ENCODE results near the gene CAST.
A peak's percentile ranks its signal among the peaks of the same experiment; 100 is the strongest.

Gene CAST

DNA sequence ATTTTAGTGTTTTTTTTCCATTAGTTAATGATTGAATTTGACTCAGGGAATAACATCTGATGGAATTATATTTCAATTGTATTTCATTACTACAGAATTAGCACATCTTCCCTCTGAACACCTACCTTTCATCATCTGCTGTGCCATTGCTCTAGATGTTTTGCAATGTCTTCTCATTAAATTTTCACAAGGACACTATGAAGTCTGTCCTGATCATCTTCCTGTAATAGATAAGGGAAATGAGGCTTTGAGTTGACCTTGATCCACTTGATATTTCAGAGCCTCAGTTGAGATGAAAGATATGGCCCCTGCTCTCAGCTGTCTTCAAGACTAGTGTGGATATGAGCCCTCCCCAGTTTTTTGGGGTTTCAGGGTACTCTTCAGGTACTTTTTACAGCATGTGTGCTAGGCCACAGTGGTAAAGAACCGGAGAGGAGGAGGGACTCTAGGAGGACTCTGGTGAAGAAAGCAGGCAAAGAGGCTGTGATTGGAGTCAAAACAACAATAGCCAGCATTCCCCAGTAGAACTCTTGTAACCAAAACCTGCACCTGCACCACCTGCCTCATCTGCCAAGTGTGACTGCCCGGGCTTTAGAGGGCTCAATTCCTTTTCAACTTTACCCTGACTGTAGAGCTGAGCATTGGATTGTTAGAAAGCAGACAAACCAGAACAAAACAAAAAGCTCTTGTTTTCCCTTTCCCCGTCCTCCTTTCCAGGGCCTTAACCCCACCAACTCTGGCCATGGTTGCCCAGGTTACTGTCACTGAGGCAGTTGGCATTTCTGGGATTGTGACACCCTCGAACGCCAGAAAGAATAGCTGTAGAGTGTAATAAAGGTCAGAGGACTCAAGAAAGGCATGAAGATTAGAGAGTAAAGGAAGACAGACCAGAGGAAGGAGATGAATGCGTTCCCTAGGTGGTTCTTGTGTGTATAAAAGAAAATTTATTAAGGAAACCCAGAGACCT lies 89.3 kb downstream of the CAST start:
- DNase-seq: no peak

DNA sequence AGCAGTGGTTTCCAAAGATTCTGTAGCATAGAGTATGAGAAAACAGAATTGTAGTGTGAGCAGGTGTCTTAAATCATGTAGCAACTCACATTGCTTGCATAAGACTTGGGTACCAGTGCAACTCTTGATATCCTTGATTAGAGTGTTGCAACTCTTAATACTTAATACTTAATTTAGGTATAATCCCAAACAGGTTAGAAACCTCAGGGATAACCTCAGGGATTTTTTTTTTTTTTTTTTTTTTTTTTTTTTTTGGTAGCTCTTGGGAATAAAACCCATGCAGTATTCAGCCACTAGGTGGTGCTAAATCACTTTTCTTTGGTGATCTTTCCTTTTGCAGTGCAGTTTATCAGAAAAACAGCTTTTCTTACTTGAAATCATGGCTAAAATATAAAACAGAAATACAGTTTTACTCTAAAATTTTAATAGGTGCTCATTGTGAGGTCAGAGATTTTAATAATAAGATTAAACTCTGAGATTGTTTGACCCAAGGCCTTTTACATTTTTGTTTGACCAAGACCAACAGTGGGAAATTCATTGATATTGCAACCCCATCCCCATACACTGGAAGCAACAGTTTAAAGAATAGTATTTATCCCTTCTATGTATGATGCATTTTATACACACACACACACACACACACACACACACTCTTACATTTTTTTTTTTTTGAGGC lies 90.3 kb downstream of the CAST start:
- DNase-seq: peak; percentile 62

DNA sequence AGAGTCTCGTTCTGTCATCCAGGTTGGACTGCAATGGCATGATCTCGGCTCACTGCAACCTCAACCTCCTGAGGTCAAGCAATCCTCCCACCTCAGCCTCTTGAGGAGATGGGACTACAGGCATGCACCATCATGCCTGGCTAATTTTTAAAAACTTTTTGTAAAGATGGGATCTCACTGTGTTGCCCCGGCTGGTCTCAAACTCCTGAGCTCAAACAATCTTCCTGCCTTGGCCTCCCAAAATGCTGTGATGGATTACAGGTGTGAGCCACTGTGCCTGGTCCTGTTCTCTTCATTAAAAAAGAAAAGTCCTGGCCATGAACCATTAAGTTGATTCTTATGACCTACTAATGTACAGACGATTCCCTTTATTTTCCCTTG lies 90.8 kb downstream of the CAST start:
- DNase-seq: no peak

GRCh38 chr5:96753848-96754247 lies 91.7 kb downstream of the CAST start:
- no peak for DNase-seq

DNA sequence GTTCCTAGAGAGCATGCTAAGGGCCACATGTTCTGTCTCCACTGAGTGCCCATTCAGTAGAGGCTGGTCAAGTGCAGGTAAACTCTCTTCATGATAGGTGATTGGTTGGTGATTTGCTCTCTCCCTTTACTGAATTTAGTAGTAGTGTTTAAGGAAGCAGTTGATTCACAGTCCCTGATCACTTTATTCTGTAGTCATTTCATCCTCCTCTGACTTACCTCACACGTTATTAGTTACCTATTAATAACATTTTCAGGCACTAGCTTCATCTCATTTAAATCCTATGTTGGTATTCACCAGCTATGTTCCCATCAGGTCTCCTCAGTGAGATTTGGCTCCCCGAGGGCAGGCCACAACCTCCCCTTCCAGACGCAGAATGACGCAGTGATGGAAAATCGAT lies 93.7 kb downstream of the CAST start:
- DNase-seq: no peak

GRCh38 chr5:96756985-96757384 lies 94.8 kb downstream of the CAST start:
- no peak for DNase-seq

DNA sequence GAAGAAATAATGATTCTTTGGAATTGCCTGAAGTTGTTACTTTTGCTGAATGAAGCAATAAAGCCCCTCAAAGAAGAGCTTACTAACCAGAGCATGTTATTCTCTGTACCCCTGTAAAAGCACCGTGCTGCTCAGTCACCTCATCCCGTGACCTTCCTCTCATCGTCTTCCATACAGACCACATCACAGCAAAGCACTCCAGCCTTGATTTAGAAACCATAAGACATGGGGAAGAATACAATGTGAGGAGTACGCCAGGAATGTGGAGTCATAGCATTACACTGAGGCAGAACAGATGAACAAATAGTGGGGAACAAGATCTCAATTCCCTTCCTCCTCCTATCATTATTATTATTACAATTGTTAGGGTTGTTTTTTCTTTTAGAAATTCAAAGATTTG lies 96.4 kb downstream of the CAST start:
- no peak for DNase-seq

- no peak for DNase-seq
Observed at GRCh38 chr5:96761618-96762017, 99.4 kb downstream of the CAST start.

DNA sequence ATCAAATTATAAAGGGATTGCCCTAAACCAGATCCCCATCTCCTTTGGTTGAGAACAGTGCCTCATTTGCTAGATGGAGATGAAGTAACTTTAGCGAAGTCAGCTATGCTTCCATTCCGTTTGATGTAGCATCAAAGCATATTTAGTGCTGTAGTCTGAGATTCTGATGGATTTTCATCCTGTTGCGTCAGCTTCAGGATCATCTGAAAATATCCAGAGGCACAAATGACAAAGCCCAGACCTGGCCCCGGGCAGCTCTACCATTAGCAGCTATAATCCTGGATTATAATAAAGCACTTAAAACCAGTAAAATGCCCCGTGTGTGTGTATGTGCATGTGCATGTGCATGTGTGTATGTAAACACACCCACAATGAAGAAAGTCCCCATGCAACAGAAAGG lies 100.8 kb downstream of the CAST start:
- DNase-seq: no peak

GRCh38 chr5:96765043-96765442 lies 102.9 kb downstream of the CAST start:
- DNase-seq: no peak

DNA sequence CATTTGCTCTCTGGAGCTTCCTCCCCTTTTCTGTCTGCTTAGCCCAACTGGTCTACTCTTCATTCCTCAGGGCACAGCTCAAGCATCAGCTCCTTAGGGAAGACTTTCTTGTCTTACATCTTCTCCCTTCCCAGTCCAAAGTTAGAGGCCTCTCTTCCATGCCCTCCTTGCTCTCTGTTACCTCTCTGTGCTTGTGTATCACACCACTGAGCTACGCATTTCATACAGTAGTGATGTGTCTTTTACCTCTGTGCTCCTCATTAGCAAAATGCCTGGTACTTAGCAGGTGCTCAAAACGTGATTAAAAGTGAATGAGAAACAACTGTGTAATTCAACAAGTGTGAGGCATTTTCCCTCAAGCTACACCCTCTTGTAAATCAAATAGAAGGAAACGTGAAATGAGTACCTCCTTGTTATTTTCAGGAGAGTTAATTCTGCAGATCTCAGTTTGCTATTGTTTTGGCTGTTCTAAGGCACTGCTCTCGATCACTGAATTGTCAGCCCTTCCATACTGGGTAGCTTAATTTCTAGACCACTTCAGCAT lies 106.6 kb downstream of the CAST start:
- no peak for DNase-seq

GRCh38 chr5:96771395-96771794 lies 109.2 kb downstream of the CAST start:
- peak; percentile 3 for DNase-seq

- DNase-seq: no peak
Observed at GRCh38 chr5:96772111-96772510, 109.9 kb downstream of the CAST start.

- no peak for DNase-seq
Observed at GRCh38 chr5:96772542-96772941, 110.4 kb downstream of the CAST start.

DNA sequence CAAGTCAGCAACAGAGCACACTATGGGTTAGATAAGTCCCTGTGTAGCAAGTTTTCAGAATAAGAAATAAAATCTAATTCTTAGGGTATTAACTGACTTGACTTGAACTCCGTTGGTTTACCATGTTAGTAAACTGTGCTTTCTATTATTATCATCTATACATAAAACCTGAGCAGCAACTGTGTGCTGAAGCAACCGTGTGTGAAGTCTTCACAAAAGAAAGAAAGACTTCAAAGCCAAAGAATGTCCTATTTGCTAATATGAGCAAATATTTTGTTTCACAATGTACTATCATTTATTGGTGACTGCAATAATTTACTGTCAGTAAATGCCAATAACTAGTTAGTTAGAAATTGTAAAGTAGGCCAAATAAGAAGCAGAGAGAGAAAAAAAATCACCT lies 112.9 kb downstream of the CAST start:
- no peak for DNase-seq

- DNase-seq: no peak
Observed at GRCh38 chr5:96775689-96776088, 113.5 kb downstream of the CAST start.

DNA sequence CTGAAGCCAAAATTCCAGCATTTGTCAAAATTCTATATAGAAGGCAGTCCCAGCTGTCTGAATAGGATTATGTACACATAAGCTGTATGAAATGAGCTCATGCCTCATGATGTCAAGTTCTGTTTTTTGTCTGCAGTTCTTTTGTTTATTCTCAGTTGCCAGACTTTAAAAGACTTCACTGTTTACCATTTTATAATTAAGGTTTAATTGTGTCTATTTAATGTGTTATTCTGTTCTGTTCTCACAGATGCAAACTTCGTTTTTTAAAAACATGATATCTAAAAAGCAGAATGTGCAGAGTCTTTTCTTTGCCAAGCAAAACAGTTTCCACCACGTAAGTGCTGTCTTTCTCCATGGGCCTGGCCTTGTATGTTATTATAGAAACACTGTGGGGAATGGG lies 114.4 kb downstream of the CAST start:
- no peak for DNase-seq

DNA sequence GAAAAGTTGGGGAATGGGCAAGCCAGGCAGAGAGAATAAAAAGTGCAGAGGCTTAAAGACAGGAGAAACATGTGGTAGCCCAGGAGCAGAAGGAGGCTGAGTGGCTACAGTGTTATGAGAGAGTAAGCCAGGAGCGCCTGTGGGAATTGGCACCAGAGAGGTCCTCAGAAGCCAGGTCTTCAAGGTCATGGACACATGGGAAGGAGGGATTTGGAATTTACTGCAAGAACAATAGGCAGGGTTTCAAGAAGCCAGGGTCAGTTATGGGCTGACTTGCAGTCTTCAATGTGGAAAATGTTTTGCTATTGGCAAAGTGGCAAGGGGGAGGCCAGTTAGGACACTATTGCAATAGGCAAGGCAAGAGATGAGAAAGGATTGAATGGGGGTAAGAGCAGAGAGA lies 116.2 kb downstream of the CAST start:
- DNase-seq: no peak

DNA sequence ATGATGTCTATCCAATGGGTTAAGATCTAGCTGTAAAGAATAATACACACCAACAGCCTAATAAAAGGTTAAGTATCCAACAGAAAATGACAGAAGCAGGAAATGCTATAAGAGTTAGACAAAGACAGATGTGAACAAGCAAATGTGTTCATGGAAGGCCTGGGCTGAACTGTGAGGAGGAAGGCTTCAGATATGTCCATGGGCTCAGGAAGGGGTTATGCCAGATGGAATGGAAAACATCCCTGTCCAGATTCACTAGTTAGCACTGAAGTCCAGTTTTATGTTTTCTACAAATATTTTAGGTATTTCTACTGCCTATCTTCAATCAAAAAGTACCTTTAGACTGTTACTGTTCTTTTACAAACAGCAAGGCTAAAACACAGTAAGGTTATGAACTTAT lies 118.5 kb downstream of the CAST start:
- DNase-seq: no peak

GRCh38 chr5:96781031-96781971 lies 119.1 kb downstream of the CAST start:
- DNase-seq: no peak

- DNase-seq: no peak
Observed at GRCh38 chr5:96783326-96783725, 121.2 kb downstream of the CAST start.

- DNase-seq: no peak
Observed at GRCh38 chr5:96785326-96786109, 123.3 kb downstream of the CAST start.

Data from CD4-positive, alpha-beta T cell treated with Interleukin-4 for 4 hours (primary cell).